GM23338 (cell line): ENCODE data around the gene ARL6IP4. TPM values are rescaled to one million over a fixed set of nuclear protein-coding genes. Genes with fewer than 3 reads are reported as not detected.

Source experiments
- ATAC-seq: fragments of 200-7000 bp; cut with Tn5 transposase; 3 replicates; pipeline ENCODE4 v1.9.1; 2020
- DNase-seq: peaks from one replicate; pipeline ENCODE4 v3.0.0-alpha.2; 2015; ENCODE audit warnings: low spot score
- H2AFZ ChIP-seq: fragments of 200-600 bp; sonication (generic); 2 replicates; pipeline ENCODE4 v1.8.0; 2016; ENCODE audit warnings: antibody characterized with exemption, mild to moderate bottlenecking, moderate library complexity
- H3F3A ChIP-seq: fragments of 200-600 bp; sonication (generic); replicated peaks from 2 replicates; pipeline ENCODE4 v1.8.0; 2017; ENCODE audit warnings: antibody characterized with exemption, mixed run types, low read depth
- H3K27ac ChIP-seq: fragments of 200-600 bp; sonication (generic); 2 replicates; pipeline ENCODE4 v1.6.1; 2016; ENCODE audit warnings: low read depth
- H3K27me3 ChIP-seq: fragments of 200-600 bp; sonication (generic); 2 replicates; pipeline ENCODE4 v1.8.0; 2016; ENCODE audit warnings: mild to moderate bottlenecking, mixed run types, moderate library complexity; ENCODE audit not compliant: insufficient read depth
- H3K36me3 ChIP-seq: fragments of 200-600 bp; sonication (generic); 2 replicates; pipeline ENCODE4 v1.8.0; 2016; ENCODE audit warnings: mild to moderate bottlenecking; ENCODE audit not compliant: insufficient read depth
- H3K4me1 ChIP-seq: fragments of 200-600 bp; sonication (generic); 2 replicates; pipeline ENCODE4 v1.8.0; 2016; ENCODE audit warnings: mild to moderate bottlenecking, moderate library complexity; ENCODE audit not compliant: insufficient read depth
- H3K4me2 ChIP-seq: fragments of 200-600 bp; sonication (generic); 2 replicates; pipeline ENCODE4 v1.7.1; 2017; ENCODE audit warnings: mixed run types
- H3K4me3 ChIP-seq: fragments of 200-600 bp; sonication (generic); 2 replicates; pipeline ENCODE4 v1.6.1; 2016; ENCODE audit warnings: mixed run types
- H3K79me2 ChIP-seq: fragments of 200-600 bp; sonication (generic); replicated peaks from 2 replicates; pipeline ENCODE4 v1.8.0; 2017; ENCODE audit warnings: mild to moderate bottlenecking; ENCODE audit not compliant: insufficient read depth
- H3K9me2 ChIP-seq: fragments of 200-600 bp; sonication (generic); 2 replicates; pipeline ENCODE4 v1.8.0; 2017; ENCODE audit not compliant: insufficient read depth
- H4K20me1 ChIP-seq: fragments of 200-600 bp; sonication (generic); replicated peaks from 2 replicates; pipeline ENCODE4 v1.8.0; 2017; ENCODE audit warnings: mild to moderate bottlenecking; ENCODE audit not compliant: insufficient read depth
- H3K27ac Mint-ChIP-seq: 2 replicates; pipeline ENCODE4 v1.8.0; 2020; ENCODE audit warnings: inconsistent platforms, mild to moderate bottlenecking, moderate library complexity, mixed read lengths
- H3K27me3 Mint-ChIP-seq: 3 replicates; pipeline ENCODE4 v1.8.0; 2022; ENCODE audit warnings: low read depth, mild to moderate bottlenecking, moderate library complexity, mixed read lengths, inconsistent platforms; ENCODE audit not compliant: insufficient read depth, poor library complexity
- H3K36me3 Mint-ChIP-seq: 3 replicates; pipeline ENCODE4 v1.8.0; 2021; ENCODE audit warnings: low read depth, mild to moderate bottlenecking, inconsistent platforms, moderate library complexity, mixed read lengths
- H3K4me1 Mint-ChIP-seq: 3 replicates; pipeline ENCODE4 v1.8.0; 2020; ENCODE audit warnings: mild to moderate bottlenecking, inconsistent platforms, mixed read lengths
- H3K4me3 Mint-ChIP-seq: 3 replicates; pipeline ENCODE4 v1.8.0; 2021; ENCODE audit warnings: moderate library complexity, mild to moderate bottlenecking, inconsistent platforms, mixed read lengths
- H3K9me3 Mint-ChIP-seq: 3 replicates; pipeline ENCODE4 v1.8.0; 2020; ENCODE audit warnings: moderate library complexity, mild to moderate bottlenecking, inconsistent platforms, mixed read lengths
- CREB1 ChIP-seq: fragments of 250-450 bp; sonication (Bioruptor Pico); IDR thresholded peaks from 2 replicates; pipeline ENCODE4 v1.5.0; 2020; ENCODE audit warnings: low read depth, mild to moderate bottlenecking, moderate library complexity
- CTCF ChIP-seq, 2 experiments: fragments of 200-600 bp in 1 of 2; sonication (generic) in 1 of 2; conservative IDR thresholded peaks; 2 replicates each; pipeline versions ENCODE4 v1.5.1 to v1.6.1; 2016 to 2017; ENCODE audit warnings: antibody characterized with exemption in 2 of 2, low read depth in 2 of 2, mild to moderate bottlenecking in 2 of 2, moderate library complexity in 1 of 2
- ETS1 ChIP-seq: IDR thresholded peaks from 2 replicates; pipeline ENCODE4 v1.6.1; 2016; ENCODE audit warnings: antibody characterized with exemption
- EZH2phosphoT487 ChIP-seq: fragments of 200-600 bp; sonication (generic); IDR thresholded peaks from one replicate; pipeline ENCODE4 v1.8.1; 2018; ENCODE audit warnings: antibody characterized with exemption; ENCODE audit not compliant: unreplicated experiment
- POLR2AphosphoS5 ChIP-seq: IDR thresholded peaks from 2 replicates; pipeline ENCODE4 v1.6.1; 2016; ENCODE audit warnings: antibody characterized with exemption, low read depth
- REST ChIP-seq: IDR thresholded peaks from one replicate; pipeline ENCODE4 v1.6.1; 2018; ENCODE audit warnings: antibody characterized with exemption; ENCODE audit not compliant: unreplicated experiment
- ZNF114 ChIP-seq: fragments of 250-450 bp; sonication (Bioruptor Pico); IDR thresholded peaks from 2 replicates; pipeline ENCODE4 v1.5.0; 2020; ENCODE audit warnings: mild to moderate bottlenecking, moderate library complexity
- ZNF331 ChIP-seq: fragments of 250-450 bp; sonication (Bioruptor Pico); IDR thresholded peaks from 2 replicates; pipeline ENCODE4 v1.5.0; 2020; ENCODE audit warnings: low read depth, mild to moderate bottlenecking, moderate library complexity
- ZNF462 ChIP-seq: fragments of 250-450 bp; sonication (Bioruptor Pico); IDR thresholded peaks from 2 replicates; pipeline ENCODE4 v1.5.0; 2020; ENCODE audit warnings: mild to moderate bottlenecking, moderate library complexity
- polyA plus RNA-seq: library from polyadenylated mRNA; unstranded; fragments of >200 nt; fragmentation: Nextera tagmentation; extraction: Ambion mirVana; gene quantifications from 2 replicates; pipeline ENCODE4 v1.2.1, GENCODE V29; 2016
- total RNA-seq: library from RNA; depleted of rRNA; stranded (reverse); fragments of >200 nt; shearing (Covaris generic); gene quantifications from 2 replicates; pipeline ENCODE4 v1.2.3, GENCODE V29; 2014

ARL6IP4 gene
- total and polyA plus RNA-seq, 2 experiments from 2014 or later: 85.5 to 169 TPM

- TF ChIP-seq ZNF331 (no peak), ETS1 (no peak), POLR2AphosphoS5 (no peak), CTCF (conservative IDR thresholded peaks at IDR 0.05; ENCODE audit: low read depth in 2 of 2) (no peak)
Observed at GRCh38 chr12:122937622-122938091, 42.8 kb upstream of the ARL6IP4 start (continued).

- H3K27me3 ChIP-seq: no peaks in the 10 kb centered on the region
- no peak overlapping the region for H2AFZ ChIP-seq
- no peaks in the 10 kb centered on the region for H3F3A ChIP-seq
- H3K4me3 Mint-ChIP-seq: no peak overlapping the region
- no peaks in the 10 kb centered on the region for H3K79me2 ChIP-seq
- H3K4me1 ChIP-seq: no peaks in the 10 kb centered on the region
- H3K27ac ChIP-seq: no peak overlapping the region
- H3K36me3 ChIP-seq: no peaks in the 10 kb centered on the region
- no peaks in the 10 kb centered on the region for H3K36me3 Mint-ChIP-seq
- H4K20me1 ChIP-seq: 0 out of 2 replicates have a peak, but pooled peaks cover 3% of the 10 kb centered on the region
- H3K9me2 ChIP-seq: no peaks in the 10 kb centered on the region
- peaks cover 11% of the 10 kb centered on the region for H3K27me3 Mint-ChIP-seq
- no peak overlapping the region for H3K27ac Mint-ChIP-seq
- DNase-seq: no peak
- no peak overlapping the region for H3K4me3 ChIP-seq
- no peak for ATAC-seq
- H3K9me3 Mint-ChIP-seq: no peaks in the 10 kb centered on the region
- H3K4me2 ChIP-seq: no peak overlapping the region
- no peaks in the 10 kb centered on the region for H3K4me1 Mint-ChIP-seq
- TF ChIP-seq POLR2AphosphoS5 (no peak), ZNF331 (no peak), EZH2phosphoT487 (no peak), CREB1 (CRISPR knock-in tag) (no peak), ETS1 (no peak), ZNF114 (no peak), ZNF462 (CRISPR knock-in tag) (no peak), REST (no peak)
Observed at GRCh38 chr12:122939125-122939524, 41.4 kb upstream of the ARL6IP4 start.
